ENCODE data around the gene SPATA18.
A peak's percentile ranks its signal among the peaks of the same experiment; 100 is the strongest.

The SPATA18 gene

DNA sequence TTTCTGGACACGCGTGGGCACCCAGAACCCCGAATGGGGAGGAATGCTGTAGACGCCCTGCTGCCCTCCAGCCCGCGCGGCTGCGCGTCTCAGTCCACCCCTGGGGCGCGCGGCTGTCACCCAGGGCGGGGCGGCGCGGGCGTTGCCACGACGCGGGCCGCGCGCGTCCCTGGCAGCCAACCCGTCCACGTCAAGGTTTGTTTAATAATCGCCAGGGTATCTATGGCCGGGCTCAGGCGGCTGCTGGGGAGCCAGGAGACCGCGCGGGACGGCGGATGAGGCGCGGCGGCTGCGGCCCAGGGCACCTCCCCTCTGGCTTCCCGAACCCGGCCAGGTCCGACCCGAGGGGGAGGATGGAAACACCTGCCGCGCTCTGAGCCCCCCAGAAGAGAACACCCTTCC lies at the start of gene SPATA18:
TSS of gene SPATA18 (plus strand) at position 92 of the 402 bp plus-strand sequence. CDS start 401 bp downstream, outside the sequence.
- no peak for DNase-seq

- no peak for DNase-seq
These were observed 49.5 kb upstream of the SPATA18 start for GRCh38 chr4:52001616-52002015.

DNA sequence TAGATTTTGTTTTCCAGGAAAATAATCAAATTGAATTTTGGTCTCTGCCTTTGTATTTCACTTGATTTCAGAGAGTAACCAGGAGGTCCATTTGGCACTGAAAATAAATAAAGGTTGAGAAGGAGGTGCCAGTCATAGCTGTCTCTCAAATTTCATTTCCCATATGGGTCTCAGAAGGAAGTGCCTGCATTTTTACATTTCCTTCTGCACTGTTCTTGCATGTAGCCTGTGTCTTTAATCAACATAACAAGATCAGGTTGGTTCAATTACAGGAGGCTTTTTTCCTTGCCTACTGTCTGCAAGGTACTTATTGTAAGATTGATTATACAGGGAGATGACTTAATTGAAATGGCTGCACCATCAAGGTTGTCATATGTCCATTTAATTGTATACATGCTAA lies 46.7 kb upstream of the SPATA18 start:
- DNase-seq, result no peak

DNA sequence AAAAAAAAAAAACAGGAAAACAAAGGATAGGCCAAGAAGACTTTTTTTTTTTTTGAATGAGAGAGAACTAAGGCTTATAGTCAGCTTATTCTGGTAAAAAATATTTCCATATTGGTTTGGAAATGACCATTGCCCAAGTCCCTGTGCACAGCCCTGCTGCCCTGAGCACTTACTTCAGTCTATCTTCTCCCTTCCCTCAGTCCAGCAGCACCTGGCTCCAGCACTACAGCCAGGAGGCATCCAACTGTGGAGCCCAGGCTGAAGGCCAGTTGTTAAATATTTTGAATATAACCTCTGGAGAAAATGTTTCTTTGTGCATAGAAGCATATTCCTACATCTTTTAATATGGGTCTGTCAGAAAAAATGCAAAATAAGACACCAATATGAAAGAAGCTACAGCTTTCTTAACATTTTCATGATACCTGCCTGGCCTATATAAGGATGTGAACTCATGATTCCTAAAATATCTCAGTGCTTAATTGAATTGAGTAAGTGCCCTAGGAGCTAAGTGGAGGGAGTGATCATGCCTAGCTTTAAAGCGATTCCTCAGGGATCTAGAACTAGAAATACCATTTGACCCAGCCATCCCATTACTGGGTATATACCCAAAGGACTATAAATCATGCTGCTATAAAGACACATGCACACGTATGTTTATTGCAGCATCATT lies 45.4 kb upstream of the SPATA18 start:
- DNase-seq, result no peak

- no peak for DNase-seq
These were observed 44.2 kb upstream of the SPATA18 start for GRCh38 chr4:52006887-52007286.

- no peak for DNase-seq
These were observed 40.1 kb upstream of the SPATA18 start for GRCh38 chr4:52010986-52011385.

DNA sequence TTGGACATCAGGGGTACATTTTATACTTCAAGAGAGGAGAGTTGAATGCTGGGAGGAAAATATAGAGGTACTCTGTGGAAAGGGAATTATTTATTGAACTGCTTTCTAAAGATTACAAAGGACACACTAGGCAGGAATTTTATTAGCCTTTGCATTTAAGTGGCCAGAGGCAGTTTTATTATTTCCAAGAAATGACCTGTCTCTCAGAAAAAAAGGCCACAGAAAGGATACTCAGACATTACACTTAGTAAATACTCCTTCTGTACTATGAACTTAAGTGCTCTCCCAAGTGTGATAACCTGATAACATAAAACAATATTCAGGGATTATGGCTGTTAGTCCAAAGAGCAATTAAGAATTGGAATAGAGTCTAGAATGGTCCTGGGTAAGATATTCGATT lies 38.5 kb upstream of the SPATA18 start:
- no peak for DNase-seq

GRCh38 chr4:52014903-52015302 lies 36.2 kb upstream of the SPATA18 start:
- no peak for DNase-seq

DNA sequence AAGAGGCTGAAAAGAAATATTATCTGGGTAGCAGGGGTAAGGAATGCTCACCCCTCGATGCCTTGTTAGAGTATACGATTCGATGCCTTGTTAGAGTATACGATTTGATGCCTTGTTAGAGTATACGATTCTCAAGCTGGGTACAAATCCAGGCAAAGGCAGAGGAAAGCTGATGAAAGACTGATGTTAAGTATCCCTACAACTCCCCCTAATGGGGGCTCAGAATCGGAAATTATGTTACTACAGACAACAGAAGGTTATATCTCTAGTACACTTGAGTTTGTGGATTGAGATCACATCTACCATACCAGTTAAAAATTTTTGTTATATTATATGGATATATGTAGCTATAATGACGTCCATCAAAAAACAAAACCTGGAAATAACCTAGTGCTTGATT lies 35.7 kb upstream of the SPATA18 start:
- peak; percentile 7 to 21 for DNase-seq

DNA sequence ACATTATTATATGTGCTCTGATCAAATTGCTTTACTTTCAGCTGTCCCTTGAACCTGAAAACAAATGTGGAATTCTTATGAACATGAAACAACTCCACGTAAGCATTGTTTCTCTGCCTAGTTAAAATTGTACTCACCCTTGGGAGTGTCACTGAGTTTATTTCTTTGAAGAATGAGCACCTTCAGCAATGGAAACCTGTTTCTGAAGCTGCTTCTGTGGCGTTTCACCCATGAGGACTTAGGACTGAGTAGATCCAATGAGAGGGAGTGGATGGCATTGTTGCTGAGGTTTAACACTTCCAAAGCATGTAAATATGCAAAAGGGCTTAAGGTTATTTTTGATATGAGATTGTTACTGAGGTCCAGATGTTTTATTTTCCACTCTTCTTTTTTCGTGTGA lies 34.1 kb upstream of the SPATA18 start:
- DNase-seq, result no peak

DNA sequence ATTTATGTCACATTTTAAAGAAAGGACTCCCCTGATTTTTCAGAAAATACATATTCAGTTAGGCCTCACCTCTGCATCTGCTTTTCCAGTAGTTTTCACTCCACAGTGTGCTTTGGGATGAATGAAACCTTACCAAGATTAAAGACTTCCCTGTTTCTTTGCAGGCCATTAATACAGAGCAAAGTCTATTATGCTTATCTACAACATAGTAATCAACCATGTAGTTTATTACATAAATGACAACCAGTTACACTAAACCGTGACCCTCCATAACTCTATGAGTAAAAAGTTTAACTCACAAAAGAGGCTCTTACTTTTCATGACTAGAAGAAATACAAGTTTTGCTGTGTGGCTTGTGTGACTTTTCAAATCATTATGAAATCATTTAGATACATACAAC lies 33.3 kb upstream of the SPATA18 start:
- DNase-seq, result no peak

GRCh38 chr4:52019936-52020657 lies 31.0 kb upstream of the SPATA18 start, which contains the start of gene LRRC66:
Gene LRRC66, minus strand, starts transcription at chr4:52020363. Its CDS starts 2,750 bp downstream, at chr4:52017613.
- DNase-seq, result no peak

DNA sequence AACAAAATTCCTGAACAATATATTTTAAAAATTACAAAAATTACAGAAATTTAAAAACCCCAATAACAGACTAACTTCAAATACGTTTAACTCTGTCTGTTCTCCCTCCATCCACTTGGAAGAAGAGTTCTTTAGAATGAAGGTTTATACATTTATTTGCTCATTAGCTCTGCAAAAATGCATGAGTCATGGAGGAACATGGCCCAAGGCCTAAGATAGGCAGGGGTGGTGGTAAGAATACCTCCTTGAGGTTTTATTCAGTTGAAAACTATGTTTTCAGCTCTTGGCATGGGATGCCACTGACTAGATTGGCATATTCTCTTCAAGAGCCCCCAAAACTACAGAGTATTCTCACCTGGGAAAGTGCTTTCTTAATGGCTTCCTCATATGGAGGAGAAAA lies 22.1 kb upstream of the SPATA18 start:
- no peak for DNase-seq

DNA sequence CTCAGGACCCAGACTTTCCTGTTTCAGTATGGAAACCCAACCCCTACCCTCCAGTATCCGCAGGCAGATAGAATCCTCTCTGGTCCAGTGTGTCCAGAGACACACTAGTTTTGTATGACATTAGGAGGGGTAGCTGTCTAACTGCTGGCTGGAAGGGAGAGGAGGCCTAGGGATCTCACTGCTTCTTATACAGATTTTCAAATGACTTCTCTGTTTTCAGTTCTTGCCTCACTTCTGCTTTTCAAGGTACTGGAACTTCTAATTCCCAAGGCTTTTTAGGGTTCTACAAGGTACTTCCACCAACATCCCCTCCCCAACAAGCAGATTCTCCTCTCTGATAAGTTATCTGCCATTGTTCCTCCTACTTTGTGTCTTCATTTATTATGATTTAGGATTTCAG lies 19.1 kb upstream of the SPATA18 start:
- no peak for DNase-seq

DNA sequence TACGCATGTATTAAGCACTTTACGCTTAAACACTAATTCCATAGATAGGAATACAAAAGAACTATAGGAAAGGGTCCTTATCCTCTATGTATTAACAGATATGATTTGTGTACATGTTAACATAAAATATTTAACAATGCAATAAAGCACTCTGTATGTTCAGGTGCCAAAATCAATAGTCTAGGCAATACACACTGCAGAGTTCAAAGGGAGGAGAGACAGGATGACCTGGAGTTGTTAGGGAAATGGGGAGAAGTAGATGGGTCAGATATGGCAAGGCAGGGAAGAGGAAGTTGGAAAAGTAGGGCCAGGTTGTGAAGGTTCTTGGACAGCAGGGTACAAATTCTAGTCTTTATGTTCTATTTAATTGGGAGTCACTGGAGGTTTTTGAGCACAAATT lies 15.9 kb upstream of the SPATA18 start:
- DNase-seq, result no peak

- DNase-seq, result no peak
These were observed 14.1 kb upstream of the SPATA18 start for GRCh38 chr4:52036886-52037530.

DNA sequence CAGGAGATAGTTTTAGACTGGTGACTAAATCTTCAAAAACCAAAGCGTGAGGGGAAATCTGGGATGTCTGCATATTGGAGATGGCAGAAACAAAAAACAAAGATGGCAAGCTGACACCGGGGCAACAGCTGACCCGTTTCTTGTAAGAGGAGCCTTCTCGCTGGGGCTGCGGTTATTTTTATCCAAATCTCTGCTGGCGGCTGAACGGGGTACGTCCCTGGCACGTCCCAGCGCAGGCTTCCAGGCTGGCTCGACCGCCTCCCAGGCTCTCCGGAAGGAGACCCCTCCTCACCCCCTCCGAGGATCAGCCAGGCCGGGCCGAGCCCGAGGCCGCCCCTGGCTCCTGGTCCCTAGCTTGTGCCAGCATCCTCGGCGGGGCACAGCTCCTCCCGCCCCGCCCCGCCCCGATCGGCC lies 13.4 kb upstream of the SPATA18 start:
- DNase-seq, result peak; percentile 65 to 66

DNA sequence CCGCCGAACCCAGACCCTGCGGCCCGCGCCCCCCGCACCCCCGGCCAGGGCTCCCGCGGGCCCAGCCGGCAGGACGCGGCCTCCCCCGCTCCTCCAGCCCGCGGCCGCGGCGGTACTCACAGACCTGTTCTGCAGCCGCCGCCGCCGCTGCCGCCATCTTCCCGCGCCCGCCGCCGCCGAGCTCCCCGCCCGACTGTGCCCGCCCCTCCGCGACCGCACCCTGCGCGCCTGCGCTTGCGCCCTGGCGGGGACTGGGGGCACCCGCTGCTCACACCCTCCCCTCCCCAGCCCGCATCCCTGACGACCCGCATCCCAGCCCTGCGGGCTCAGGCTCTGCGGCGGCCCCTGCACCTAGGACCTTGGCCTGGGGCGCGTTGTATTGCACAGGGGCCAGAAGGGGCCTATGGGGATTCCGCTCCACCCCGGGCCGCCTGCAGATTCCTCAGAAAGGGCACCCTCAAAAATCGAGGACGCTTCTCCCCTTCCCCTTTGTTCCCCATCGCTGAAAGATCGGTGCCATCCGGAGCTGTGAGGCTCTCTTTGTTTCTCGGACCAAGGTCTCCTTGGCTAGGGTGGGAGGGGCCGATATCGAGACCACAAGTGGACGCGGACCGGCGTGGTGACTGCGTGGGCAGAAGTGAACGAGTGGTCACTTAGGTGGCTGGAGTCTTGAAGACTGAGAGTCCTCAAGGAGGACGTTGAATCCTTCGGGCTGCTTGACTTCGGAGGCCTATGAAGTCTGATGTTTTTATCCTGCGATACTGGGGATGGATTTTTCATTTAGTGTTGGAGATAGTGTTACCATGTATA lies 12.8 kb upstream of the SPATA18 start, which contains the start of gene SGCB:
TSS of gene SGCB (minus strand) at position 197 of the 810 bp plus-strand sequence. CDS start at position 157, 40 bp downstream.
- DNase-seq, result peak; percentile 65 to 72

GRCh38 chr4:52045028-52045427 lies 6.1 kb upstream of the SPATA18 start:
- no peak for DNase-seq

DNA sequence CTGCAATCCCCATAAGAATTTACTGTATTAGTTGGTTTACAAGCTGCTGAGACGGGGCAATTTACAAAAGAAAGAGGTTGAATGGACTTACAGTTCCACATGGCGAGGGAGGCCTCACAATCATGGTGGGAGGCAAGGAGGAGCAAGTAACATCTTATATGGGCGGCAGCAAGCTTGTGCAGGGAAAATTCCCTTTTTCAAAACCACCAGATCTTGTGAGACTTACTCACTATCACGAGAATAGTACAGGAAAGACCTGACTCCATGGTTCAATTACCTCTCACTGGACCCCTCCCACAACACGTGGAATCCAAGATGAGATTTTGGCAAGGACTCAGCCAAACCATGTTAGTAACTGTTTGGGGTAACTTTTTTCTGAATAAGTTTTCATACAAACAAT lies 1.8 kb upstream of the SPATA18 start:
- no peak for DNase-seq

DNA sequence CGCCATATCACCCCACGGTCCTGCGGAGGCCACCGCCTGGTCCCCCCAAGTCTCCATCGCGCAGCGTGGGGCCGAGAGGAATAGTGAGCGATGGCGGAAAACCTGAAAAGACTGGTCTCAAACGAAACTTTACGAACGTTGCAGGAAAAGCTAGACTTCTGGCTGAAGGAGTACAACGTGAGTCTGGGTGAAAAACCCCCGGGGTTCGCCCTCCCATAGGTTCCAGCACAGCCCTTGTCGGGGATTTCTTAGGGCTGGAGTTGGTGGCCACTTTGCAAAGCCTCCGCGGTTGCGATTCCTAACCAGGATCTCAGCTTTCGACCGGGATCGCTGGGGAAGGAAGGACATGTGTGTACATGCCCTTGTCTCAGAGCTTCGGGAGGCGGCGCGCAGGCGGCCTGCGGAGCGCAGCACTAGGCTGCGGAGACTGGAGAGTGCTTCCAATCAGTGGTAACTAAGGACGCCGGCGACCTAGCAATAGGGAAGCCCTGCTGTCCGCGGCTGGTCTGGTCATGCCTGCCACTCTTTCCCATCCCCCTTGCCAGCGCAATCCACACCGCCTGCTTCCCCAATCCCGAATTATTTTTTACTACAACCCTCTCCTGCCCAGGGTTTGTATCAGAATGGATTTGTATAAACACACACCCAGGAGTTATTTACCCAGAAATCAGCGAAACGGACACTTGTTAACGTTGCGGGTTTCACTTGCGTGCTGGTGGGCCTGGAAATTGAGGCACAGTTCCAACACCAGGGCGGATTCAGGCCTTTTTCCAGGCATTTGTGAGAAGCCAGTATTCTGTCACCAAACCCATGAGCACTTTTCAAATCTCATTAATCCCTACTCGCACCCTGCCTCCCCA lies 741 bp downstream of the SPATA18 start:
- no peak for DNase-seq

DNA sequence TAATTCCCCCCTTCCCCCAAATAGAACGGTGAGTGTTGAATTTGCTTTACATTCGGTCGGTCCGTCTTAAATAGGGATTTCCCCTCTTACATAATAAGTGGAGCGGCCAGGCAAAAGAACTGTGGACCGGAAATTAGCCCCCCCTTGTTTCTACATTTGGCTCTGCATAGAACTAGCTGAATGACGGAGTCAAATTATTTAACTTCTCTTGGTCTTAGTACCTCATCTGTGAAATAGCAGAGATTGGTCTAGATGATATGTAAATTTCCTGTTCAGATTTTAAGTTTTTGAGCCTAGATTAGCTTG lies 1.3 kb downstream of the SPATA18 start:
- DNase-seq, result no peak

All from SHP77 (cell line).